C4-2B (cell line): Measurements from ENCODE around the gene TF.

Source experiments
- H3K27ac ChIP-seq: fragments of 450-650 bp; 2 replicates; pipeline ENCODE4 v1.5.1; 2017
- CTCF ChIP-seq: fragments of 450-650 bp; conservative IDR thresholded peaks from 2 replicates; pipeline ENCODE4 v1.5.1; 2017; ENCODE audit warnings: mild to moderate bottlenecking
- ZFX ChIP-seq: fragments of 450-650 bp; IDR thresholded peaks from 2 replicates; pipeline ENCODE4 v1.6.1; 2017

The TF gene

GRCh38 chr3:133845127-133845526, 98.9 kb downstream of the TF start:
- TF ChIP-seq ZFX, result no peak
- no peak for TF ChIP-seq CTCF
- H3K27ac ChIP-seq, result no peak overlapping the region
